GM19240 (cell line): ENCODE measurements around the gene PDE4B.

Experiments used
- DNase-seq: peaks from one replicate; pipeline ENCODE4 v3.0.0; 2011; ENCODE audit warnings: low spot score; ENCODE audit not compliant: insufficient read length

PDE4B gene

DNA sequence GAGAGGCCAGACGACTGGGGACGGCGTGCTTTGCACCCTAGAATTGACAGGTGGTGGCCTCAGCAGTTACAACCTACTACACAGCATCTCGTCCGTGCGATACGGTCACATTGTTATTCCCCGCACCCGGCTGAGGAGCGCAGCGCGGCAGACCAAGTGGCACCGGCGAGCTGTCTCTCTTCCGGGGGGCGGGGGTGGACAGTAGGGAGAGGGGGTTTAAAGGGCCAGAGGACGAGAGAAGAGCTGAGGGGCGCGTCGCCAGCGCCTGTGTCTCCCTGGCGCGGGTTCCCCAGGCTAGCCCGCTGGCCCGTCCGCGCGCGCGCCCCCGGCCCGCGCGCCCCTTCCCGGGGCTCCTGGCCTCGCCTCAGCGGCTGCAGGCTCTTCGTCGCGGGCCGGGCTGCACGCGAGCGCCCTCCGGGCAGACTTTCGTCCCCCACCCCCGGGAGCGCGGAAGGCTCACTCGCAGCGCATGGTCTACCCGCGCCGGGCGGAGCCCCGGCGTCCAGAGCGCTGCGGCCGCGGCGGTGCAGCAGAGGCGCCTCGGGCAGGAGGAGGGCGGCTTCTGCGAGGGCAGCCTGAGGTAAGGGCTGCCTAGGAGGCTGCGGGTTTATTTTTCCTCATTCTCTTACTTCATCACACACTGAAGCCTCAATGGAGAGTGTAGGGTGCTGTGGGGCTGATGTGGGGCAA, at the start of gene PDE4B:
Gene PDE4B, plus strand, starts transcription at position 227 of the 690 bp plus-strand sequence.
- DNase-seq = no peak

DNA sequence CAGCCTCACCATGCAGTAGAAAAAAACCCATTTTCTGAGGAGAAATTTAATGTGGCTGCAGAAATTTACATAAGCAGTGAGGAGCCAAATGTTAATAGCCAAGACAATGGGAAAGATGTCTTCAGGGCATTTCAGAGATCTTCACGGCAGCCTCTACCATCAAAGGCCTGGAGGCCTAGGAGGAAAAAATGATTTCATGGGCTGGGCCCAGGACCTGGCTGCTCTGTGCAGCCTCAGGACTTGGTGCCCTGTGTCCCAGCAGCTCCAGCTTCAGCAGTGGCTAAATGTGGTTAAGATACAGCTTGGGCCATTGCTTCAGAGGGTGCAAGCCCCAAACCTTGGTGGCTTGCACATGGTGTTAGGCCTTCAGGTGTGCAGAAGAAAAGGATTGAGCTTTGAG, 48.0 kb upstream of the PDE4B start:
- no peak for DNase-seq

DNA sequence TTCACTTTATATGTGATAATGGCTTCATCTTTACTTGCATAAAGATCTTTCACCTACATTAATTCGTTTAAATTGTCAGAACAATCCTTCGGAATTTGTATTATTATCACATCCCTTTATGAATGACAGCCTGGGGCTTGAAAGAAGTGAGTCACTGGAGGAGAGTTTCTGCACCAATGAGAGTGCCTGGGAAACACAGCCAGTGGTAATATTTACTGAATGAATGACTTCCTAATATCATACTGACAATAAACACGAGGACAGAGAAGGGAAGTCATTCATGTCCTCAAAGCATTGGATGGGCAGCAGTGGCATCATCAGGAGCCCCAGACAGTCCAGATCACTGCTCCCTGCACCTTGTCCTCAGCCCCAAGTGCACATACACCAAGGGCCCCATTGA, 40.7 kb upstream of the PDE4B start:
- no peak for DNase-seq

DNA sequence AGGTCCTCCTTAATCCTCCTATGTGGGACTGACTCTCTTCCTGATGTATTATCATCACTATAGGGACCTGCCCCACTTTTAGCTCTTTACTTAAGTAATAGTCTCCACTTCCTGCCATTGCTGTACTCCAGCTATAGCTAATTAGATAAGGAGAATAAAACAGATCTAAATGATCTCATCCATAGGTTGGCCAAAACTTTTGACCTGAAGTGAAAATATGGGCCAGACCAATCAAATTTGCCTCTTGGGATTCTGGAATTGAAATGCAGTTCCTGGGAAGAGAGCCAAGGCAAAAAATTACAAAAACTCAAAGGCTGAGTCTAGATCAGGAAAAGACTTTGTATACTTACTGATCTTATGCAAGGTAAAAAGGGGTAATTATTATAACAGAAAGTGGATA, 36.1 kb upstream of the PDE4B start:
- DNase-seq = no peak

DNA sequence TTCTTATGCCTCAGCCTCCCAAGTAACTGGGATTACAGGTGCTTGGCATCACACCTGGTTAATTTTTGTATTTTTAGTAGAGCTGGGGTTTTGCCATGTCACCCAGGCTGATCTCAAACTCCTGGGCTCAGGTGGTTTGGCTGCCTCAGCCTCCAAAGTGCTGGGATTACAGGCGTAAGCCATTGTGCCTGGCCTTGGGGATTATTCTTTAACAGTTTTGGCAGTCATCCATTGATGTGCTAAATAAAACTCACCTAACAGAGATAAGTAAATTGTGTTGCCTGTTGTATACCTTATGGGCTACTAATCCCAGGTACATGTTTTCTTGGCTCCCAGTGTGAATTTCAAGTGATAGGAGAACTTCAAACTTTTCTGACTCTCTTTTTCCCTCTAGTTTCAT, 35.2 kb upstream of the PDE4B start:
- no peak for DNase-seq

DNA sequence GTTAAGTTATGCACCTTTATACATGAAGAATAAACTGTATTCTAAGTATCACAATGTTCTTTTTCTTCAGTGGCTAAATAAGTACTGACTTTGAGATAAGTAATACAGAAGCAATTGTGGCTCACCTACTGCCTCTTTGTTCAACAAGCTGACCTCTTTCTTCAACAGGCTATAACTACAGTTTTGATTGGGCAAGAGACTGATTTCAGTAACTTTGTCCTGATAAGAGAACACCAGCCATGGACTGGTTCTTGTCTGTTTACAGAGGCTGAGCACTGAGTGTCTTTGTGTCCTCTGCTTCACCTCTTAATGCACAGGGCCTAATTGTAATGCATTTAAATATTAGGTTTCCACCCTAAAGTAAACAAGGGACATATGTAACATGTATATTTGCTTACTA, 34.6 kb upstream of the PDE4B start:
- DNase-seq = no peak

DNA sequence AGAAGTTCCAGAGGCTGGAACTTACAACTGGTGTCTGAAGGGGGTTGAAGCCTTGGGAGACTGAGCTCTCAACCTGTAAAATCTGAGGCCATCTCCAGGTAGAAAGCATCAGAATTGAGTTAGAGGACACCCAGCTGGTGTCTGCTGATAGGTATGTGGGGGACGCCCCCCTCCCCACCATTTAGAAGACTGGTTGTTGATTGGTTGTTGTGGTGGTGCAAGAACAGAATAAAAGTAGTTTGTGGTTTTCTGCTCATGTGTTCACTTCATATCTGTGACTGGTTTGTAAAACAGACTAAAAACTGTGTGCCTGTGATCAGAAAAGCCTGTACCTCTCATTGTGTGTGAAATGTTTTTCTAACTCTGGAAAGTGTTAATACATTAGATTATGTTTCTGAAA, 33.2 kb upstream of the PDE4B start:
- no peak for DNase-seq

DNA sequence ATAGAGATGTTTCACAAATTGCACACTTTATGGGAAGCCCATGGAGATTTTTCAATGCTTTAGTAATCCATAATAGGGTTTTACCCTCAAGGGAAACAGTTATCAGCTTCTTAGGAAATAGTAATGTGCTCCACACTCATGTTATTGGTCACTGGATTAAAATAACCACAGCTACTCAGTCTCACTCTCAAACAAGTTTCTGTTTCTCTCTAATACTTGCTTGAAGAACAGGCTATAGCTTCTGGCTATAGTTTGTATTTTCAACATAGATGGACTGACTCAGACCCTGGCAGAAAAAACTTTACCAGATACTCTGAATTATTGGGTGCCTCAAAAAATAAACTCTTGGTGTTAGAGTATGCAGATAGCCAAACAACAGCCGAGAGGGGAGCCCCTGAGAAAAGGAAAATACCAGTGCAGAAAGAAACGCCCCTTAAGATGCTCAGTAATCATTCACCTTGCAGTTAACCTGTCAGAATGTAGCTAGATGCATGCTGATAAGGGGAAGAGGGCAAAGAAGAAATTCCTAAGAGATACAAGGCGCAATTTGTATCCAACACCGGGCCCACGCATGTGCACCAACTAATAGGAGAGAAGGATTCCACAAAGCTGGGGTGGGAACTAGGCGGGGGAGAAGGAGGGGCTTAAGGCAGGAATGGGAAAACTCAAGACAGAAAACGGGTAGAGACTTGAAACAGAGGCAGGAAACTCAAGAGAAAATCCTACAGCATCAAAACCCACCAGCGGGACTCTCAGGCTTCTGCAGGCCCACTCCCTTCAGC, 30.4 kb upstream of the PDE4B start:
- DNase-seq = no peak

DNA sequence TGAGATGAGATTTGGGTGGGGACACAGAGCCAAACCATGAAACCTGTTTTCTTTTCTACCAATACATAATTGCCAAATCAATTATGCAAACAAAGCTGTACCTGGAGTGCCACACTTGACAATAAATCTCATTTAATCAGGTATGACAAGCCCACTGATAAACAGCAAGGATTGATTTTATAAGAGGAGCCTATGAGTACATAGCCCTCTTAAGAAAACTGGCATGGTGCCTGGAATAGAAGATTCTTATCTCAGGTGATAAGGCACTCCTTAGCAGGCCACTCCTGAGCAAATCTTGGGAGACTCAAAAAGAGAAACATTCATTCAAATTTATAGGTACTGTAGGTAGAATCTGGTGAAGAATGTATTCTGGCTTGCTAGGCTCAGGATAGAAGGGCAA, 28.6 kb upstream of the PDE4B start:
- DNase-seq = no peak

DNA sequence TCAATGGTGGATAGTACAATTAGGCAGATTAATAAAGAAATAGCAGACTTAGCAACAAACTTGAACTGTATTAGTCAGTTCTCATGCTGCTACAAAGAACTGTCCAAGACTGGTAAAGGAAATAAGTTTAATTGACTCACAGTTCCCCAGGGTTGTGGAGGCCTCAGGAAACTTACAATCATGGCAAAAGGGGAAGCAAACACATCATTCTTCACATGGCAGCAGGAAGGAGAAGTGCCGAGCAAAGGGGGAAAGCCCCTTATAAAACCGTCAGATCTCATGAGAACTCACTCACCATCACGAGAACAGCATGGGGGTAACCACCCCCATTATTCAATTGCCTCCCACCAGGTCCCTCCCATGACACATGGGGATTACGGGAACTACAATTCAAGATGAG, 27.1 kb upstream of the PDE4B start:
- DNase-seq = no peak

DNA sequence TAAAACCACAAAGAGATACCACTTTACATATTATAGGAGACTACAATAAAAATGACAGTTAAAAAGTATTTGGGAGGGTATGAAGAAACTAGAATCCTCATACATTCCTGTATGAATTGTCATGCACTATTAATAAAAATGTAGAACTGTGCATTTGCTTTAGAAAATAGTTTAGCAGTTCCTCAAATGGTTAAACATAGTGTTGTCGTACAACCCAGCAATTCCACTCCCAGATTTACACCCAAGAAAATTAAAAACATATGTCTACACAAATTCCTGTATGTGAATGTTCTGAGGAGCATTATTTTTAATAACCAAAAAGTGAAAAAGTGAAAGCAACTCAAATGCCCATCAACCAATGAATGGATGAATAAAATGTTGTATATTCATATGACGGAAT, 23.1 kb upstream of the PDE4B start:
- DNase-seq = no peak

DNA sequence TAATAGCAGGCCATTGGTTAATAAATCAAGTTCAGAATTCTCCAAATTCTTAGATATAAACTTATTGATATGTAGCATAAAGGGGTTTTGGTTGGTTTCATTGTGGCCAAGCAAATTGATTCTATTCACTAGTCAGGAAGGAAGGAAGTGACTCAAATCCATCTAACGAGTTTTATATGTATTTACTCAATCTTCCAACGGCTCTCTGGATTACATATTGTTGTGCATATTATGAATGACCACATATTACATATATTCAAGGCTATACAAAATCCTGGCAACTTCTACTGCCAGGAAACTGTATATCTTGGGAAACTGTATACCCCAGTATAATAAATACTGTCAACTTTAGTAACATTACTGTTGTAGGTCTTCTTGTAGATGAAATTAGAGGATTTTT, 20.1 kb upstream of the PDE4B start:
- DNase-seq = no peak

DNA sequence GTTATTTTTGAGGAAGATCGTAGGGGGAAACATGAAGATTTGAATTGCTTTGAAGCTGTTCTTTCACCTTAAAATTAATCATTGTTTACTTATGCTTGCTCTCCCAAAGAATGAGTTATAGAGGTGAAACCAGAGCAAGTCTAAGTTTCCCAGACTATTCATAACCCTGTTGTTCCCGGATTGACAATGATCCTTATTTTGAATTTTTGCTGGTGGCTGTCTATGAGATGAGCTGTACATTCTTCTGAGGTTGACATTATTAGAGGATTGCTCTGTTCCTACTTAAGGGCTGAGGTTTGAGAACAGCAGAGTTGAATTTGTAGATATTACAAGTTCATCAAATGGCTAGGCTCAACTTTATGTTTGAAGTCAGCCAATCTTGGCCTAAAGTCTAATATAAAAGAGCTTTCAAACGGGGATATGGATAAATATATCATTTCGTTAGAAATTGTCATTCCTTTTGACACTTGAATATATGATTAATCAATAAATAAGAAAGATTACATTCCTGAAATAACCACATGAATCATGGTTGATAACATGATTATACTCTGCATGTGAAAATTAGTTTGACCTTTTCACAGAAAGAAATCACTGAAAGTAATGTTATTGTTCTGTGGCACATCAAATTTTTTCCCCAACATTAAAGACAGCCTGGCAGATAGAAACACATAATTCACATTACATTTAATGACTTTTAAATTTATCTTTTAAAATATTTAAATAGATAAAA, 19.1 kb upstream of the PDE4B start:
- no peak for DNase-seq

DNA sequence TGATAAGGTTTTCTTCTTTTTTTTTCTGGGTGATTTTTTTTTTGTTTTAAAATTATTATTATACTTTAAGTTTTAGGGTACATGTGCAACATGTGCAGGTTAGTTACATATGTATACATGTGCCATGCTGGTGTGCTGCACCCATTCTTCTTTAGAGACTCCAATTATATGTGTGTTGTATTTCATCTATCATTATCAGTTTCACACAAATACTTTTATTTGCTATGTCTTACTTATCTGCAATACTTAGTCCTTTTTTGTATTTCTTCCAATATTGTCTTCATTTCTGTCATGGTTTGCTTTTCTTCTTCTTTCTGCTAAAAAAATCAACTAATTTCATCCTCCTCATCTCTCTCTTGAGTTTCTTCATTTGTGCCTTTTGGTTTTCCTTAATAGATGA, 3.9 kb upstream of the PDE4B start:
- DNase-seq = no peak

DNA sequence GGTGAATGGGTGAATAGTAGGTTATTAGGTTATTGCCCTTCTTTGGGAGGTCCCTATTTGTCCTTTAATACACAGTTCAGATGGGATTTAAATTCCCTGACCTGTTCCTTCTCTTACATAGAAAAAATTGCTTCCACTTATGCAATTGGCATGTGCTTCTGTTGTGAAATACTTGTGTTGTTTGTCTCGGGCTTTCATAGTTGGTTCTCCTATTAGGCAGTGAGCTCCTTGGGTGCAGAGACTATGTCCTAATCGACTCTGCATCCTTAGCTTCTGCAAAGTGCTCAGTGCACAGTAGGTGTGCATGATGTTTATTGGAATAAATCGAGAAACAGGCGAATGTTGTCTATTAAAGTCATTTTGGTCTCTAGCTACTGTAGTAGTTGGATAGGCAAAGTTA, 1.3 kb upstream of the PDE4B start:
- DNase-seq = no peak

DNA sequence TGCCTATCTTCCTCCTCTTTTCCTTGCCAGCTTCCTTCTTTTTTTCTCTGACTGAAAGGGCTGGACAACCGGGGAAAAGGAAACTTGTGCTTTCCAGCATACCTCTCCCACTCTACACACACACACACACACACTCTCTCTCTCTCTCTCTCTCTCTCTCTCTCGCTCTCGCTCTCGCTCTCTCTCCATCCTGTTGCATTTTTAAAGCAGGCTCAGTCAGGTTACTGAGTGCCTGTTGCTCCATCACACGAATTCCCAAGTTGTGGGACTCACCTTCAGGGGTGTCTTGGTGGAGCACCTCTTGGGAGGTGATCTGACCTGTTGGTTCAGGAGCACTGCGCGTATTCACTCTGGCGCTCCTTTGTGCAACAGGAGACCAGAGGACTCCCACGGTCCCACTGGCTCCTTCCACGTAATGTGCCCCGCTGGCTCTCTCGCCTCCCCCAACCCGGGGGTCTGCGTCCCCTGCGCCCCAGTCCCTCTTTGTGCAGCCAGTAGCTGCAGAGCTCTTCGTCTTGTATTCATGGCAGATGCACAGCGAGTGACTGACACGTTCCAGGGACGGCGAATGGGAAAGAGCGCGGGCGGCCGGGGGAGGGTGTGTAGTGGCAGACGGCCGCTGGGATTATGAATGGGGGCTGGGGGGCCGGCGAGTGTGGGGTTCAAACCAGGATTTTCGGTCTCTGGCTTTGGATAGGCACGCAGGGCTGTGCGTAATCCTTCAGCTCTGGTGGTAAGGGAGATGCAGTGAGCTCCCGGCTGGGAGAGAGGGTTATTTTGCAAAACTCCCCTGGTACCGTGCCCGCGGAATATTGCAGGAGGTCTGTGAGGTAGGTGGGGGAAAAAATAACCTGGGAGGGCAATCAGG, 660 bp upstream of the PDE4B start:
- no peak for DNase-seq

DNA sequence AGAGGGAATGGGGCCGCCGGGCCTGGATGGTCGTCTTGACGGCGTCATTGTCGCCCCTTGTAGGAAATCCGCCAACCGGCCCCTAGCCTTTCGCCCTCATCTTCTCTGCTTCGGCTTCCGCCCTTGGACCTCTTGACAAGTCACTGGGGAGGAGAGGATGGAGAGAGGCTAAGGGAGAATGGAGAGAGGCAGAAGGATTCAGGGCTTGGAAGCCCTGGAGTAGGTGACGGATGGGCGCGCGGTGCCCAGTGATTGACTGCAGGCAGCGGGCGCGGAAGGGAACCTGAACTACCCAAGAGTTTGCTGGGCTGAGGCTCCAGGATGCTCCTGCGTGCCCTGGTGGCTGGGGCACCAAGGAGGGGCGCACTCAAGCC, 651 bp downstream of the PDE4B start:
- no peak for DNase-seq

DNA sequence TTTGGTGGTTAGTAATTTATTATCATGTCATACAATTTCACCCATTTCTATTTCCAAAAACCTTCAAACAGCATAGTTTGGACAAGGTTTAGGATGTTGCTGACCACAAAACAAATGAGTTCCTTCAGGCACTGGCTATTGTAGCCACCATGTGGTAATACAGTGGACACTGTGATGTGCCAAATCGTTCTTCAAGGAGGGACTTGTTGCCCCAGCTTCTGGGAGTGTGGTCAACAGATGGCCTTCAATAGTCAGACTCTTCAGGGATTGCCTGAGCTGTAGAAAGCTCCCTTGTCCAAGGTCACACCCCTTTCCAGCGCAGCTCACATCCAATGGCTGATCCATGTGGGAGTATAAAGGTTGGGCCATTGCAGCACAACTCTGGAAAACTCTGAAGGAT, 2.6 kb downstream of the PDE4B start:
- no peak for DNase-seq

DNA sequence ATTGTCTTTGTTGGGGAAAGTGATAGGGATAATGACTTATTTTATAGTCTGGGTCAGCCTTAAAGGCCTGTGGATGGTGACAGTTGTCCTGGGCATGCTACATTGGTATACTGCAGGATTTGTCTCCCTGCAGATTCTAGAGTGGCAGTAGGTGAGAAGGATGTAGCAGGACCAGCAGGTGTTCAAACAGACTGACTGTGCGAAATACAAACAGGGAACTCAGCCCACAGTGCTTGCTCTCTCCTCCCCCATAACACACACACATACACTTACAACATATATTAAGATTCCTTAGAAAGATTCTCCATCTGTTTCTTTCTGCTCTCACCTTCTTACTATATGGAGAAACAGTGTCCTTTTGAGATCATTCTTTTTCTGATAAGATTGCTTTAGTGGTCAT, 6.9 kb downstream of the PDE4B start:
- no peak for DNase-seq

DNA sequence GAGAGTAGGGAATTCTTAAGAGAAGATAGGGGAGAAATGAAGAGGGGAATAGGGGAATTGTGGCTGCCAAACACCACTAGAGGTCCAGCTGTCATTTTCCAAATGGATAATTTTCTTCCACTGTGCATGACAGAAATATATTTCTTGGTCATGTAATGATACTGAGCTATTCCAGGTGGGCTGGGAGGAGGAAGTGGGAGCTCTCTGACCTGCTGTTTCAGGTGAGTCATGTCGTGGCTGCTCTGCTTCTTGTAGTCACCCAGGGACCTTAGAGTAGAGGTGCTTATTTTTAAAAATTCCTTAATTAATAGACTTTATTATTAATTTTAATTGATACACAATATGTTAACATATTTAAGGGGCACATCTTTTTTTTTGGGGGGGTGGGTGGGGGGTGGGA, 11.9 kb downstream of the PDE4B start:
- no peak for DNase-seq

DNA sequence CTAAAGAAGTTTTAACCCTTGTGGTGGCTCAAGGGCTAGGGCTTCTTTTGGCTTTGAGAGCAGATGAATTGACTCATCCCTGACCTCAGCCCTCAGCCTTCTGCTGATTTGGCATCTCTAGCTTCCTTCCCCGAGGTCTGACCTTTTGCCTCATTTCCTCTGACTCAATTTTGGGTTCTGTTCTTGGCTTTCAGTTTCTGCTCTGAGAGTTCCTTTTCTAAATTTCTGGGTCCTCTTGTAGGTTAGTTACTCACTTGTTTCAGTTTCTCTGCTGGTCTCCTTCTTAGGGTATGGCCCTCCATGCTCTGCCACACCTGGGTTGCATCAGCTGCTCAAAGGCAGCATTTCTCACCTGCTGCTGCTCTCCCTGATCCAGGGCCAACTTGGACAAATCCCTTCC, 19.4 kb downstream of the PDE4B start:
- peak; percentile 52 for DNase-seq

DNA sequence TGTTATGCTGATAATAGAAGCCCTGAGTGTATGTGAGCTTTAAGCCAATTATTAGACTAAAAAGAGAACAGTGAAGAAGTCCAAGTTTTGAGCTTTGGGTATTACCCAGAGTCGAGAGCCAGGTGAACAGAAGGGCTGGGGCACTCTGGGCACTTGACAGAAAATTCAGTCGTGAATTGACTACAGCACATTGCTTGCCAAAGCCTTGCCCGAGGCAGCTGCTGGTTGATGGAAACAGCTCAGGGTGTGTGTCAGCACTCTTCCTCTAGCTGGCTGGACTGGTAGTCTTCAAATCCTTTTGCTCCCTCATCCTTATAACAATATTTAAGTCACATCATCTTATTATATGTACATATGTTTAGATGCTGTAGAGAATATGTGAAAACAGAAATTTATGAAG, 21.3 kb downstream of the PDE4B start:
- no peak for DNase-seq
